Pons (tissue), 1 donor: Measurements from ENCODE around the gene SEPTIN8.

Experiments
- DNase-seq: peaks from one replicate; pipeline ENCODE4 v3.0.0-alpha.2; 2016; ENCODE audit warnings: low spot score

Gene SEPTIN8, protein sequence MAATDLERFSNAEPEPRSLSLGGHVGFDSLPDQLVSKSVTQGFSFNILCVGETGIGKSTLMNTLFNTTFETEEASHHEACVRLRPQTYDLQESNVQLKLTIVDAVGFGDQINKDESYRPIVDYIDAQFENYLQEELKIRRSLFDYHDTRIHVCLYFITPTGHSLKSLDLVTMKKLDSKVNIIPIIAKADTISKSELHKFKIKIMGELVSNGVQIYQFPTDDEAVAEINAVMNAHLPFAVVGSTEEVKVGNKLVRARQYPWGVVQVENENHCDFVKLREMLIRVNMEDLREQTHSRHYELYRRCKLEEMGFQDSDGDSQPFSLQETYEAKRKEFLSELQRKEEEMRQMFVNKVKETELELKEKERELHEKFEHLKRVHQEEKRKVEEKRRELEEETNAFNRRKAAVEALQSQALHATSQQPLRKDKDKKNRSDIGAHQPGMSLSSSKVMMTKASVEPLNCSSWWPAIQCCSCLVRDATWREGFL

DNA sequence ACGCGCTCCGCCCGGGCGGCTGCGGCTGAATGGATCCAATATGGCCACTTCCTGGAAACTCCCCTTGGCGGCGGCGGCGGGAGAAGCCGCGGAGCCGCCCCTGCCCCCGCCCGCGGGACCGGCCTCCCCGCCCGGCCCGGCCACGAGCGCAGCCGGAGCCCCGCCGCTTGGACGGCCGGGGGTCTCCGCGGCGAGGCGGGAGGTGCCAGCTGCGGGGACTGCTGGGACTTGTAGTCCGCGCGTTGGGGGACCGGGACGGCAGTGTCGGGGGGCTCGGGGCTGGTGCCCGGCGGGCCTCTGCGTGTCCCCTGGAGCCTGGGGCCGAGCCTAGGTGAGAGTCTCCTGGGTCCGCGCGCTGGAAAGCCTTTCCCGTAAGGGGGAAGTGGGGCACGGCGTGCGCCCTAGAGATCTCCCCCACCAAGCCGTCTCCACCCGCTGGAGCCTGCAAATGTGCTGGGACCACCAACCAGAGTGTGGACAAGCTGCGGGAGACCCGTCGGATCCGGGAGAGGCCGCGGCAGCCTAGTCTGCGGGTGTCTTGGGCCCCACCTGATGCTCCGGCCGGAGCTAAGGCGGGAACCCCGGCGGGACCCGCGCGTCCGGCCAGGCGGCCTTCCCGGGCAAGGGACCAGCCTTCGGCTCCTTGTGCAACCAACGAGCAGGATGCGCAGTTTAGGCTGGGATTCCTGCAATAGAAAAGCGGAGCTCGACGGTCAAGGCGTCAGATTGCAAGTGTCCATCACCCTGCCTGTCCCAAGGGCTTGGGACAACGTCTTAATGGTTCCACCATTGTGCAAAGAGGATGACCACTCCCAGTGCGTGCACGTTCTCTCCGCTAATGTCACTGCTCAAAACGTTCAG lies at the start of gene SEPTIN8:
Gene SEPTIN8 (minus strand): TSS at position 31 of the 861 bp plus-strand sequence. CDS start 102 bp downstream, outside the sequence.
- peak; percentile 62 for DNase-seq

DNA sequence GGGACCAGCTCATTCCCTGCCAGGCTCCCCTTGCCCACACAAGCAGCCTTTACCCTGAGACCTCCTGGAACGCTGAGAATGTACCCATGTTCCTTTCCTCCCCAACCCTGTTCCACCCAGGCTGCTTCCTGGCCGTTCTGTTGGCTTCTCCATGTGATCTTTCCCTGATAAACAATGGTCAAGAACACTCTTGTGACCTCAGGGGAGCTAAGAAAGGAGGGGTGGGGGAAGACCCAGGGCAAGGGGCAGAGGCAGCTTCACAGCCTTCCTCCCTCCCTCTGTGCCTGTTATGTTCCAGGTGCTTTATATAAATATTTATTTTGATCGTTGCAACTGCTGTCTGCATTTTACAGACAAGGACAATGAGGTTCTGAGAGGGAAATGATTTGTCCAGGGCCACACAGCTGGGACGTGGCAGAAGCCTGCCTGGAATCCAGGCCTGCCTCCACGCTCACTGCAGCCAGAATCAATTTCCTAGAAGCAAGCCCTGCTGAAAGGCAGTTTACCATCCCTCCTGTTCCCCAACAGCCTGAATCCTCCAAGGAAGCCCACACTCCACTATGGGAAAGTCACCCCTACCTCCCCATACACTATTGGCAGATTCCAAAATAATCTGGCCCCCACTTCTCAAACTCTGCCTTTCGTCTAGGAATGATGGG lies 49.5 kb upstream of the SEPTIN8 start:
- no peak for DNase-seq

DNA sequence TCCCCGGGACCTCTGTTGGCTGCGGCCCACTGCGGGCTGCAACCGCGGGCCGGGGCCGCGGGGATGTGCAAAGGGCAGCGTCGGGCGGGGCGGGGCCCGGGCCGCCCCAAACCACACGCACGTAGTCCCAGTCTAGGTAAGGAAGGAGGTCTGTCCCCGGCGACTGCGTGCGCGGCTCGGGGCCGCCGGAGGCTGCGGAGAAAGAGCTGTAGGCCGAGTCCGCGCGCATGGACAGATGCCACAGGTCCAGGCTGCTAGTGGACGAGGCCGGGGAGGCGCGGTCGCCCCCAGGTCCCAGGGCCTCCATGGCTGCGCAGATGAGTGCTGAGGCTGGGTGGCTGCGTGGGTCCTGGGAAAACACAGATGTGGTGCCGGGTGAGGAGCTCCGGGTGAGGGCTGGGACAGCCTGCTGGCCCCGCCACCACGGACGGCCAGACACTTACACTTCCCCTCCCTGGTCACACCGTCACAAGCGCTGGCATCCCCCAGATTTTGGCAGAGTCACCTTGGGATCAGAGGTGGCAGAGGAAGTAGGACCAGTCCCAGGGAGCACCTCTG lies 48.9 kb upstream of the SEPTIN8 start:
- no peak for DNase-seq

DNA sequence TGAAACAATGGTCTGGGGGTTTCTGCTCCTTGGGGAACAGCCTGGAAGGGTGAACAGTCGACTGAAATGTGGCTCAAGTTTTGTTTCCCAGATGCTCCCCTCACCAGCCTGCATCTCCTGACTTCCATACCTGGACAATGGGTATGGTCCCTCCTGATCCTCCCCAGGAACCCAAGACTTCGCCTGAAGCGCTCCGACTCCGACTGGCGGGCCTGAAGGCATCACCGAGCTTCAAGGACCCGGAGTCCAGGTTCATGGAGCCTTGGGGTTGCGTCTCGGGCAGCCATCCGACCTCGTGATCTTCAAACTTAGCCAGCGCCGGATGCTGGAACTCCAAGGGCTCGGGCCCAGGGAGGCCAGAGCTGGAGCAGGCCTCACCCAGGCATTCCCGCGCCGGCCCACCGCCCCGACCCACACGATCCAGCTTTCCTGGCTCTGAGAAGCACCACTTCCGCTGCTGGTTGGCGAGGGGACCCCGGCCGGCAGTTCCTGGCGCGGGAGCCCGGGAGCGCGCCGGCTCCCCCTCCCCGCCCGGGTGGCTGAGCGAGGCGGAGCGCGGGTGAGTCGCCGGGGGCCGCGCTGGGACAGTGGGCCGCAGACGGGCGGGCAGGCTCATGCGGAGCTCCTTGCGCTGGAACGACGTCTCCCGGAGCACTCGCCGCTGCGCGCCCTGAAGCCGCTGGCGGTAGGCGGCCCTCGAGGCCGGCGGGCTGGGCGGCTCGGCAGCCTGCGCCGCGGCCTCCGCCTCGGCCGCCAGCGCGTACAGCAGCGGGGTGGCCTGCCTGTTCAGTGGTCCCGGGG lies 48.2 kb upstream of the SEPTIN8 start:
- no peak for DNase-seq

DNA sequence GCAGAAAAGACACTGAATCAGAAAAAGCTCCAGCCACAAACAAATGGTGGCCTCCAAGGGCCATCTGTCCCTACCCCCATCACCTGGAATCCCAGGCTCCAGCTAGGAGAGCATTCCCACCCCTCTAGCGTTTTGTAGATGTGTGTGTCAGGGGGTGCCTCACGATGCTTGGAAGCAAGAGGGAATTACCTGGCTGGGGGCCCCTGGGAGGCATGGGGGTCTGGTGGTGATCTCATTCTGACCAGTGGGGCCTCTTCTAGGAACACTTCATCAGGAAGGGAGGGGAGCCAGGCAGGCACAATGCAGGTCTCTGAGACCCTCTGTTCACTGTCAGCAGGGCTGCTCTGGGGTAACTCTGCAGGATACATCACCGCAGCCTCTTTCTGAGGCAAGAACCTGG lies 47.4 kb upstream of the SEPTIN8 start:
- no peak for DNase-seq

DNA sequence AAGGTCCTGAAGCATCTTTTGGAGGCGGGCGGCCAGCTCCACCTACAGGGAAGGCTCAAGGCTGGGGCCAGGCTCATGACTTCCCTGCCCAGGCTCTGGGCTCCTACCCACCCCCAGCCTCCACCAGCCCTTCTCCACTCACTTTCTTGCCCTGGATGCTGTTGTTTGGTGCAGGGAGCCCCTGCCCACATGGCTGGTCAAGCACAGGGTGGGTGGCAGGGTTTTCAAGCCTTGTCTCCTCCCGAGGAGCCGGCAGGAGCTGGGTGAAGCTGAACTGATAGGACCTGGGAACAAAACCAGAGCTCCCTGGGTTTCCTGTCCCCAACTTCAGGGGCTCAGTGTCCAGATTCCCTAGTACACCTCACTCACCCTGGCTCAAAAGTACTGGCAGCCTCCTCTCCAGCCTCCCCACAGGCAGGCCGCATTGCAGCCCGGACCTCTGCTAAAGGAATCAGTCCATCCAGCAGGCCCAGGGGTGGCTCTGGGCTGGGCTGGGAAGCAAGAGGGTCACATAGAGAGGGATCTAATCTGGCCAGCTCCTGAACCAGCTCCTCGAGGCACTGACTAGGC lies 46.5 kb upstream of the SEPTIN8 start:
- DNase-seq: no peak

DNA sequence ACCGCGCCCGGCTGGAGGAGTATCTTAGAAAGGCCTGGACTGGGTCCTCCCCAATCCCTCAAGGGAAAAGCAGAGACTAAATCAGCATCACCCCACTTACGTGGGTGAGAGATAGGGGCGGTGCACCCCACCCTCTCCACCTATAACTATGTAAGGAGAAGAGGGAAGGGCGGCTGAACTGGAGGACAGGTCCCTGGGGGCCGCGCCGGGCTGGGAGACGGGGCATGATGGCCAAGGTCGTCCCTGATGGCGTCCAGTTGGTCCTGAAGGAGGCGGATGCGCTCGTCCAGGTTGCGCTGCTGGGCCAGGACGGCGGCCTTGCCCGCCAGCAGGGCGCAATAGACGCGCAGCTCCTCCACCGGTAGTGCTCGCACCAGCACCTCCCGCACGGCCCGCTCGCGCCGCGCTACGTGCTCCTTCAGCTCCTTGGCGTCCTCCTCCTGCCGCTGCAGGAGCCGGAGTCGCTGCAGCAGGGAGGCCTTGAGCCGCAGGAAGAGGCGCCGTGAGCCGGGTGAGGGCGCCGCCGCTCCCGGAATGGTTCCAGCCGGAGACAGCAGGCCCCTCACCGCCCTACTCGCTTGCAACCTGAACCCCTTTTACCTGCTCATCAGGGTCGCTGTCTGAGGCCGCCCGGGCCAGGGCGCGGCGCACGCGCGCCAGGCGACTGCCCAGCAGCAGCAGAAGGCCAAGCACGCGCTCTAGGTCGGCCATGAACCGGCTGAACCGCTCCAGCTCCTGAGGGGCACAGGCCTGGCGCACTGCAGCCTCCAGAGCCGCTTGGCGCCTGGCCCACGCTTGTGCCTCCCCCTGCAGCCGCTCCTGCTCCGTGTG lies 45.8 kb upstream of the SEPTIN8 start:
- no peak for DNase-seq

DNA sequence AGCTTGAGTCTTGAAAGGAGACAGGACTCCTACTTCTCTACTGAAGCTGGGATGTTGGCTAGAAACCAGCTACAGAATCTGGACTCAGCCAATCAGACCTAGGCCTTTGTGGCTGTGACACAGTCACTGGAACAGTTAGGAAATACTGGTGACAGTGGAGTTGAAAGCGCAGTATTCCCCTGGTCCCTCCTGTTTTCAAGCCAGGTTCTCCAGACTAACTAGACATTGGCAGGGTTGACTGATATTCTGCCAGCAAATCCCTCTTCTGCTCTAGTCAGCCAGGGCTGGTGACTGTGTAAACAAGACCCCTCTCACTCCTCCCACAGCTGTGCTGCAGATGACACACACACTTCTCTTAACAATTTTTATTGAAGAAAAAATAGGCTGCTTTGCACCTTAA lies 44.8 kb upstream of the SEPTIN8 start:
- peak; percentile 94 for DNase-seq

DNA sequence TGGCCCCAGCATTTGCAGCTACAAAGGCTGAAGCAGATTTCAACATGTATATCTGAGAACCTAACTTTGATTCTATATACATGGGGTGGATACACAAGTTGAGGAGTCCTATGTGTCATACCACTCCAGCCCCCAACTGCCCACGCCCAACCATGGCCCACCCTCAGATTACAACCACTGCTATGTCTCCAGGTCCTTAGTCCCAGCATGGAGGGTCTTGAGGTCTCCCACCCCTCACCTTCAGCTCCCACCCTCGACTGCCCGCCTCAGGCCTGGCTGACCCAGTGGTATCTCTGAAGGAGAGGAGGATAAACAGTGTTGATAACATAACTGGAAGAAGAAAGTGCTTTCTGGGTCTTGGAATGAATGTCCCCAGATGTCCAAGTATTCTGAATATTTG lies 44.3 kb upstream of the SEPTIN8 start:
- no peak for DNase-seq

DNA sequence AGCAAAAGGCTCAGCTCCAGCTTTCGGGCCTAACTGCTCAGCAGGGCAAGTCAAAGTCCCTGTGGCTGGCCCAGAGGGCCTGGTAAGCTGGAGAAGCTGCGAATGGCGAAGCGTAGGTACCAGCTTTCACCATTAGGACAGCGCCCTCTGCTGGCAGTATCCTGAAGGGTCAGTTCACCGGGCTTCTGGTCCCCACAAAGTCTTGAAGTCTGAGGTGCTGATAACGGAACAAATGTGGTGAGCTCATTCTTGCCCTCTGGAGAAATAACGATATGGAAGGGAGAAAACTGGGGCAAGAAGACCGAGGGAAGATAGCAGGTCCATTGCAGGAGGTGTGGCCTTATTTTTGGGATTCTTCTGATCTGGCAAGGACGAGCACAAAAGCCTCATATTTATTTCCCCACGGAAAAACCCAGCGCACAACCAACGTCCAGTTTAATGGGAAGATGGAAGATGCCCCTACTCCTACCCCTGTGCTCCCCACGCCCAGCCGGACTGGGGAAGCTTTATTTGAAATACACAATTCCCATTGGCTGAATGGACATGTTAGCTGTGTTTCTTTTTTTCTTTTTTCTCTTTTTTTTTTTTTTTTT lies 43.2 kb upstream of the SEPTIN8 start:
- DNase-seq: peak; percentile 98

DNA sequence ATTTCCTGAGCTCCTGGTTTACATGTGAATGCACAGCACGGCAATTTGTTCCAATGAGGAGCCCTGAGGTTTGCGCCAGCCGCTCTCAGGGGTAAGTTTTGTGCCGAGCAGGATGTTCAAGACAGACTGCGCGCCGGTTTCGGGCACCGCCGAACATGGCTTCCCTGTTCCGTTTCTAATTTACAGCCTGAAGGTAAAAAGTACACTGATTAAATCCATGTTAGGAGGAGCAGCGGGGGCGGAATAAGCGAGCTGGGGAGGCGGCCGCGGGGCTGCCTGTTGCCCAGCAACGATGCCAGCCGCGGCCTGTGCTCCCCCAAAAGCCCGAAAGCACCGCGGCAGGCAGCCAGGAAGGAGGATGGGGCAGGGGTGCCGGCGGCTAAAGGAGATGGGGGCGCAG lies 42.4 kb upstream of the SEPTIN8 start:
- DNase-seq: no peak

DNA sequence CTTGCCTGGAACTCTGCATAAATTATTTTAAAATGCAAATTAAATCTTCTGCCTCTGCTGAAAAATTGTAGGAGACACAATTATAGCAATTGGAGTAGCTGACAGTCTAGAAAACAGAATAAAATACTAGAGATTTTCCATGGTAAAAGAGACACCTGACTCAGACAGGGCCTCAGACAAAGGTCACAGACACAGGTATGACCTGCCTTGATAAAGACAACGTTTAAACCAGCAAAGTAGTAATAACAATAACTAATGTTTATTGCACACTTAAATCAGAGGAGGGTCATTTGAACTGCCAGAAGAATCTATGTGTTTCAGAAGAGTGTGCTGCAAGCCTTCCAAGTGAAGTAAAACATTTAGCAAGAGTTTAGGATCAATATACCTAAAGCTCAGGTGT lies 40.0 kb upstream of the SEPTIN8 start:
- no peak for DNase-seq

DNA sequence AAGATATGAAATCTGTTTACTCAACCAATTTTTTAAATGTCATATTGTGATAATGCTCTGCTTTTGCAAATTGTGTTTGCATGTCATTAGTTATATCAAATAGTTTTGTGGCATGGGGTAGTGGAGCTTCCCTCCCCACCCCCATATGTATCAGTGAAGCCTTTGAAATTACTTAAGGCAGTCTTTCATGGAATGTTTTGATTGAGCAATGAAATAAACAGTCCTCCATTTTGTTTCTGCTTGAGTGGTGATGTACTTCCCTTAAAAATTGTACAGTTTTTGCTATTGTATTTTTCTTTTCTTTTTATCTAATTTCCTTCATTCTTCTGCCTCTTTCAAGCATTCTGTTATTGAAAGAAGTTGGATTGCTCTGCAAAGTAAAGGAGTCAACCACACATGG lies 39.5 kb upstream of the SEPTIN8 start:
- DNase-seq: no peak

DNA sequence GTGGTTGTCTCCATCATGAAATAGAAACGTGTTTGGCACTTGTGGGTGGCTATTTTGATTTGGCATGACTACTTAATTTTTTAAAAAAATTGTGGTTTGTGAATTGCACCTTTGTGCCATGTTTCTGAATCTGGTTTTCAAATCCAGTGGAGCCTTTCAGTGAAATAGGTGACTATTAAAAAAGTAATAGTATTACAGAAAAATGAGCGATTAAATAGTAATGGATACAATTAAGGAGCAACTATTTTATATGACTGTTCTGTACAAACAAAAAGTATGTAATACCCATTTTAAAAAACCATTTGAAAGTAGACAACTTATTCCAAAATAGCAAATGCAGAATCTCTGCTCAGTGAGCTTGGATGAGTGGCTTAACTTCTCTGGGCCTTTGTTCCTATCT lies 39.0 kb upstream of the SEPTIN8 start:
- DNase-seq: no peak

DNA sequence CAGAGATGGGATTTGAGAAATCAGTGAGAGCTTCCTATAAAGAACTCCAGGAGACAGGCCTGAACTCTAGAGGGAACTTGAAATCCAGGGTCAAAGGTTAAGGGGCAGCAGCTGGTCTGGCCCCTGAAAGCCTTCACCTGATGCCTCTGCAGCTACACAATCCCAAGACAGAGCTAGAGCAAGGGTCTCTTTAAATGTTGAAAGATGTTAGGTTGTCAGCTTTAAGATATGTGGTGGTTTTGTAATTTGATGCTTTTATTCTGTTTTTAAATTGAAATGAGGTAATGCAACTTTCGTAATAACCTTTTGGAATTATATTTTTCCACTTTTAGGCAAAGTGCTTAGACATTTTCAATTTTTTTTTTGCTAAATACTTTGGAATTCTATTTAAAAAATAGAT lies 38.4 kb upstream of the SEPTIN8 start:
- DNase-seq: no peak

DNA sequence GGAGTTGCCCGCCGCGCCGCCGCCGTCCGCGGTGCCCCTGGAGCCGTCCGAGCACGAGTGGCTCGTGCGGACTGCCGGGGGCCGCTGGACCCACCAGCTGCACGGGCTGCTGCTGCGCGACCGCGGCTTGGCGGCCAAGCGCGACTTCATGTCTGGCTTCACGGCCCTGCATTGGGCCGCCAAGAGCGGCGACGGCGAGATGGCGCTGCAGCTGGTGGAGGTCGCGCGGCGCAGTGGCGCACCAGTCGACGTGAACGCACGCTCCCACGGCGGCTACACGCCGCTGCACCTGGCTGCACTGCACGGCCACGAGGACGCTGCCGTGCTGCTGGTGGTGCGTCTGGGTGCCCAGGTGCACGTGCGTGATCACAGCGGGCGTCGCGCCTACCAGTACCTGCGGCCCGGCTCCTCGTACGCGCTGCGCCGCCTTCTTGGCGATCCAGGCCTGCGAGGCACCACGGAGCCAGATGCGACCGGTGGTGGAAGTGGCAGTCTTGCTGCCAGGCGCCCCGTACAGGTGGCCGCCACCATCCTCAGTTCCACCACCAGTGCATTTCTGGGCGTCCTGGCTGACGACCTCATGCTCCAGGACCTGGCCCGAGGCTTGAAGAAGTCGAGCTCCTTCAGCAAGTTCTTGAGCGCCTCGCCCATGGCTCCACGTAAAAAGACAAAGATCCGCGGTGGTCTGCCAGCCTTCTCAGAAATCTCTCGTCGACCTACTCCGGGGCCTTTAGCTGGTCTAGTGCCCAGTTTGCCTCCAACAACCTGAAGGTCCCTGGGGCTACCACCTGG lies 37.7 kb upstream of the SEPTIN8 start:
- DNase-seq: no peak

DNA sequence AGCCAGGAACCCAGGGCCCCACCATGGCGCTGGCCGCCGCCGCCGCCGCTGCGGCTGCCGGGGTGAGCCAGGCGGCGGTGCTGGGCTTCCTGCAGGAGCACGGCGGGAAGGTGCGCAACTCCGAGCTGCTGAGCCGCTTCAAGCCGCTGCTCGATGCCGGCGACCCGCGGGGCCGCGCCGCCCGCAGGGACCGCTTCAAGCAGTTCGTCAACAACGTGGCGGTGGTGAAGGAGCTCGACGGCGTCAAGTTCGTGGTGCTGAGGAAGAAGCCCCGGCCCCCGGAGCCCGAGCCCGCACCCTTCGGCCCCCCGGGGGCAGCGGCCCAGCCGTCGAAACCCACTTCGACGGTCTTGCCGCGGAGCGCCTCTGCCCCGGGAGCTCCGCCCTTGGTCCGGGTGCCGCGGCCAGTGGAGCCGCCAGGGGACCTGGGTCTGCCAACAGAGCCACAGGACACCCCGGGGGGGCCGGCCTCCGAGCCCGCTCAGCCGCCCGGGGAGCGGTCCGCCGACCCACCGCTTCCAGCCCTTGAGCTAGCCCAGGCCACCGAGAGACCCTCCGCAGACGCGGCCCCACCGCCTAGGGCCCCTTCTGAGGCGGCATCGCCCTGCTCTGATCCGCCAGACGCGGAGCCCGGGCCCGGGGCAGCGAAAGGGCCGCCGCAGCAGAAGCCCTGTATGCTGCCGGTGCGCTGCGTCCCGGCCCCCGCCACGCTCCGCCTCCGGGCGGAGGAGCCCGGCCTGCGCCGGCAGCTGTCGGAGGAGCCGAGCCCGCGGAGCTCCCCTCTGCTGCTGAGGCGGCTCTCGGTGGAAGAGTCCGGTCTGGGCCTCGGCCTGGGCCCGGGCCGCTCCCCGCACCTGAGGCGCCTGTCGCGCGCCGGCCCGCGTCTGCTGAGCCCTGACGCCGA lies 36.8 kb upstream of the SEPTIN8 start:
- DNase-seq: no peak
